Karpas-422 (cell line): ENCODE results near the gene MPND. TPM values are rescaled to one million over a fixed set of nuclear protein-coding genes. Genes with fewer than 3 reads are reported as not detected.

ENCODE experiments used
- DNase-seq: peaks from one replicate; pipeline ENCODE4 v3.0.0-alpha.2; 2015
- H2AFZ ChIP-seq: fragments of 200-600 bp; sonication (generic); 2 replicates; pipeline ENCODE4 v1.6.1; 2014; ENCODE audit warnings: antibody characterized with exemption, low read length, mixed read lengths
- H3K27ac ChIP-seq: fragments of 200-600 bp; sonication (generic); 2 replicates; pipeline ENCODE4 v1.5.1; 2014; ENCODE audit warnings: mild to moderate bottlenecking, low read length, moderate library complexity
- H3K27me3 ChIP-seq: fragments of 200-600 bp; sonication (generic); 2 replicates; pipeline ENCODE4 v1.6.1; 2014; ENCODE audit warnings: low read length, mixed read lengths
- H3K36me3 ChIP-seq: fragments of 200-600 bp; sonication (generic); 2 replicates; pipeline ENCODE4 v1.6.1; 2014; ENCODE audit warnings: low read length, mixed read lengths; ENCODE audit not compliant: insufficient read depth
- H3K4me1 ChIP-seq: fragments of 200-600 bp; sonication (generic); 2 replicates; pipeline ENCODE4 v1.6.1; 2014; ENCODE audit warnings: mild to moderate bottlenecking, low read length, mixed read lengths
- H3K4me2 ChIP-seq: fragments of 200-600 bp; sonication (generic); 2 replicates; pipeline ENCODE4 v1.6.1; 2014; ENCODE audit warnings: low read length, low read depth, mild to moderate bottlenecking; ENCODE audit not compliant: poor library complexity, severe bottlenecking
- H3K4me3 ChIP-seq: fragments of 200-600 bp; sonication (generic); 2 replicates; pipeline ENCODE4 v1.5.1; 2014; ENCODE audit warnings: mild to moderate bottlenecking, antibody characterized with exemption, low read length, mixed read lengths
- H3K79me2 ChIP-seq: fragments of 200-600 bp; sonication (generic); 2 replicates; pipeline ENCODE4 v1.6.1; 2014; ENCODE audit warnings: mild to moderate bottlenecking, low read length, mixed read lengths
- H3K9ac ChIP-seq: fragments of 200-600 bp; sonication (generic); 2 replicates; pipeline ENCODE4 v1.6.0; 2014; ENCODE audit warnings: low read length
- H3K9me2 ChIP-seq: fragments of 200-600 bp; sonication (generic), shearing (Covaris generic); replicated peaks from 2 replicates; pipeline ENCODE4 v1.6.0; 2014; ENCODE audit warnings: mild to moderate bottlenecking, low read length, moderate library complexity; ENCODE audit not compliant: insufficient read depth
- H3K9me3 ChIP-seq: fragments of 300-700, 200-600 bp; sonication (generic); 2 replicates; pipeline ENCODE4 v1.6.1; 2014; ENCODE audit warnings: low read length, mixed read lengths
- H4K20me1 ChIP-seq: fragments of 200-600 bp; sonication (generic); 2 replicates; pipeline ENCODE4 v1.6.1; 2014; ENCODE audit warnings: mild to moderate bottlenecking, antibody characterized with exemption, low read length, low read depth; ENCODE audit not compliant: insufficient read depth
- total RNA-seq: library from RNA; depleted of rRNA; stranded (reverse); fragments of >200 nt; shearing (Covaris generic); gene quantifications from 2 replicates; pipeline ENCODE4 v1.2.3, GENCODE V29; 2014; ENCODE audit warnings: low replicate concordance; rRNA removed

Gene MPND, protein sequence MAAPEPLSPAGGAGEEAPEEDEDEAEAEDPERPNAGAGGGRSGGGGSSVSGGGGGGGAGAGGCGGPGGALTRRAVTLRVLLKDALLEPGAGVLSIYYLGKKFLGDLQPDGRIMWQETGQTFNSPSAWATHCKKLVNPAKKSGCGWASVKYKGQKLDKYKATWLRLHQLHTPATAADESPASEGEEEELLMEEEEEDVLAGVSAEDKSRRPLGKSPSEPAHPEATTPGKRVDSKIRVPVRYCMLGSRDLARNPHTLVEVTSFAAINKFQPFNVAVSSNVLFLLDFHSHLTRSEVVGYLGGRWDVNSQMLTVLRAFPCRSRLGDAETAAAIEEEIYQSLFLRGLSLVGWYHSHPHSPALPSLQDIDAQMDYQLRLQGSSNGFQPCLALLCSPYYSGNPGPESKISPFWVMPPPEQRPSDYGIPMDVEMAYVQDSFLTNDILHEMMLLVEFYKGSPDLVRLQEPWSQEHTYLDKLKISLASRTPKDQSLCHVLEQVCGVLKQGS
- 5.3 and 9.5 TPM in 2 replicates for total RNA-seq

DNA sequence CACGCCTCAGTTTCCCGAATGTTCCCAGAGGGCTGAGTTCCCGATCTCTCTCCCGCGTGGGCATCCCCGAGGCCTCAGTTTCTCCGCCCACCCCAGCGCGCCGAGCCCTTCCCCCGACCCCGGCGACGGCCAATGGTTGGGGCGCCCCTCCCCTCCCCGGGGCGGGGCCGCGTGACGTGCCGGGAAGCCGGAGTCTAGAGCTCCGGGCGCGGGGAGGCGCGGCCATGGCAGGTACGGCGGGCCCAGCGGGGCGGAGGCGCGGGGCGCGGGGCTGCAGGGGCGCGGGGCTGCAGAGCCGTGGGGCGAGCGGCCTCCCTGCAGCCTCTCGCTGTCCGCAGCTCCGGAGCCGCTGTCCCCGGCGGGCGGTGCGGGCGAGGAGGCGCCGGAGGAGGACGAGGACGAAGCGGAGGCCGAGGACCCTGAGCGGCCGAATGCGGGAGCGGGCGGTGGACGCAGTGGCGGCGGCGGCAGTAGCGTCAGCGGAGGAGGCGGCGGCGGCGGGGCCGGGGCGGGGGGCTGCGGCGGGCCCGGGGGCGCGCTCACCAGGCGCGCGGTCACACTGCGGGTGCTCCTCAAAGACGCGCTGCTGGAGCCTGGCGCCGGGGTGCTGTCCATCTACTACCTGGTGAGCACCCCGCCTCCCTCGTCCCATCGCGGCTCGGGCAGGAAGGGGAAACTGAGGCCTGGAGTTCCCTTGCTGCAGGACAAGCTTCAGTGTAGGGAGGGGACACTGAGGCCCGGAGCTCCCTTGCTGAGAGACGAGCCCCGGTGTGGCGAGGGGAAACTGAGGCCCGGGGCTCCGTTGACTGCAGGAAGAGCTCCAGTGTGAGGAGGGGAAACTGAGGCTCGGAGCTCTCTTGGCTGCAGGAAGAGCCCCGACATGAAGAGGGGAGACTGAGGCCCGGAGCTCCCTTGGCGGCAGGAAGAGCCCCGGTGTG, at the start of gene MPND:
TSS of gene MPND (plus strand) at position 193 of the 938 bp plus-strand sequence. CDS start at position 225, 32 bp downstream.
- no peaks in the 10 kb centered on the region for H4K20me1 ChIP-seq
- peak within 1 kb of the TSS; percentile 92 for H3K4me3 ChIP-seq
- peak within 1 kb of the TSS; percentile 94 for H2AFZ ChIP-seq

DNA sequence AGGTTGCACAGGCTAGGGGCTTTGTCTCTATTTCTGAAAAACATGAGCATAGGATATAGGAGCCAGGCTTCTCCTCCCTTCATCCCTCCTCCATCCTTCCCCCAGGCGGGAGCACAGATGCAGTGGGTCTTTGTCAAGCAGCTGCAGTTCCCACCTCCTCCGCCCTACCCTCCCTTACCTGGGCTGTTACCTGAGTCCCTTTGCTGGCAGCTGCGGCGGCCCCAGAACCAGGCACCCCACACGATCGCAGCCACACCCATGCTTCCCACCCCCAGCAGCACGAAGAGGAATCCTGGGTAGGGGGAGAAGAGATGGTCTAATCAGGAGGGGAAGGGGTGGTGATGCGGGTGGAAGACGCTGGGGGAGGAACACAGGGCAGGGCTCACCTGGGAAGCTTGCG, 49.0 kb upstream of the MPND start:
- Histone ChIP-seq H3K9ac (no peak overlapping the region), H3K36me3 (no peaks in the 10 kb centered on the region)

More for the DNA sequence above, at the start of gene MPND:
- DNase-seq = peak; percentile 95
- peak within 1 kb of the TSS; percentile 100 for H3K4me2 ChIP-seq
- no peaks in the 10 kb centered on the region for H3K27me3 ChIP-seq
- H3K4me1 ChIP-seq = peaks cover 19% of the 10 kb centered on the region
- H3K9me2 ChIP-seq = no peaks in the 10 kb centered on the region
- H3K9ac ChIP-seq = peak within 1 kb of the TSS; percentile 94
- H3K36me3 ChIP-seq = no peaks in the 10 kb centered on the region
- H3K9me3 ChIP-seq = no peaks in the 10 kb centered on the region
- H3K27ac ChIP-seq = peak within 1 kb of the TSS; percentile 84
- H3K79me2 ChIP-seq = peaks cover 8% of the 10 kb centered on the region

DNA sequence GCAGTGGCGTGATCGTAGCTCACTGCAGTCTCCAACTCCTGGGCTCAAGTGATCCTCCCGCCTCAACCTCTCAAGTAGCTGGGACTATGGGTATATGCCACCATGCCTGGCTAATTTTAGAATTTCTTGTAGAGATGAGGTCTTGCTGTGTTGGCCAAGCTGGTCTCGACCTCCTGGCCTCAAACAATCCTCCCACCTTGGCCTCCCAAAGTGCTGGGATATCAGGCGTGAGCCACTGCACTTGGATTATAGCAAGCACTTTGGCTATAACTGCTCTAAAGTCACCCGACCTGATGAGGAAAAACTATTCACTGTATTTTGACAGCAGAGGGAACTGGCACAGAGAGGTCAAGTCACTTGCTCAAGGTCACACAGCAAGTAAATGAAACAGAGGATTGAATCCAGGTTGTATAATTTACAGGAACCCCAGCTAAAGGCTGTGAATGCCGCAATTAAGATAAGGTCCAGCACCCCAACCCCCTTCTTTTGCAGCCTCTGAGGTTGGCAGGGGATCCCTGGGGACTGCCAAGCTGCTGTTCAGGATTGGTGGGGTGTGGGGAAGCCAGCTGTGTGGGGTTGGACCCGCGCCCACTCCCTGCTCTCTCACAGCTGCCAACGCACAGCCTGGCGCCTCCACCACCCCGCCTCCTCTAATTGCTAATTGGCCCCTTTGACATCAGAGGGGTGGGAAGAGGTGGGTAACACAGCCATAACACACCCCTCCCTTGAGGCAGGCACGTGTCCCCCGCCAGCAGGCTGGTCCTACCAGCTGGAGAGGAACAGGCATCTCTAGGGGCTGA, 47.2 kb upstream of the MPND start:
- Histone ChIP-seq H3K9me2 (no peaks in the 10 kb centered on the region), H3K4me2 (no peak overlapping the region), H4K20me1 (no peaks in the 10 kb centered on the region), H3K36me3 (no peaks in the 10 kb centered on the region), H3K4me3 (no peak overlapping the region), H3K4me1 (peaks cover 7% of the 10 kb centered on the region), H2AFZ (no peak overlapping the region), H3K9ac (no peak overlapping the region), H3K27ac (no peak overlapping the region), H3K79me2 (no peaks in the 10 kb centered on the region), H3K27me3 (no peaks in the 10 kb centered on the region), H3K9me3 (no peaks in the 10 kb centered on the region)
- DNase-seq = peak; percentile 76

More for the DNA sequence above, 49.0 kb upstream of the MPND start:
- Histone ChIP-seq H3K4me2 (no peak overlapping the region), H3K4me1 (peaks cover 7% of the 10 kb centered on the region), H3K4me3 (no peak overlapping the region), H4K20me1 (no peaks in the 10 kb centered on the region), H3K79me2 (no peaks in the 10 kb centered on the region), H3K27me3 (no peaks in the 10 kb centered on the region), H2AFZ (no peak overlapping the region), H3K9me2 (no peaks in the 10 kb centered on the region), H3K27ac (no peak overlapping the region), H3K9me3 (no peaks in the 10 kb centered on the region)
- no peak for DNase-seq

DNA sequence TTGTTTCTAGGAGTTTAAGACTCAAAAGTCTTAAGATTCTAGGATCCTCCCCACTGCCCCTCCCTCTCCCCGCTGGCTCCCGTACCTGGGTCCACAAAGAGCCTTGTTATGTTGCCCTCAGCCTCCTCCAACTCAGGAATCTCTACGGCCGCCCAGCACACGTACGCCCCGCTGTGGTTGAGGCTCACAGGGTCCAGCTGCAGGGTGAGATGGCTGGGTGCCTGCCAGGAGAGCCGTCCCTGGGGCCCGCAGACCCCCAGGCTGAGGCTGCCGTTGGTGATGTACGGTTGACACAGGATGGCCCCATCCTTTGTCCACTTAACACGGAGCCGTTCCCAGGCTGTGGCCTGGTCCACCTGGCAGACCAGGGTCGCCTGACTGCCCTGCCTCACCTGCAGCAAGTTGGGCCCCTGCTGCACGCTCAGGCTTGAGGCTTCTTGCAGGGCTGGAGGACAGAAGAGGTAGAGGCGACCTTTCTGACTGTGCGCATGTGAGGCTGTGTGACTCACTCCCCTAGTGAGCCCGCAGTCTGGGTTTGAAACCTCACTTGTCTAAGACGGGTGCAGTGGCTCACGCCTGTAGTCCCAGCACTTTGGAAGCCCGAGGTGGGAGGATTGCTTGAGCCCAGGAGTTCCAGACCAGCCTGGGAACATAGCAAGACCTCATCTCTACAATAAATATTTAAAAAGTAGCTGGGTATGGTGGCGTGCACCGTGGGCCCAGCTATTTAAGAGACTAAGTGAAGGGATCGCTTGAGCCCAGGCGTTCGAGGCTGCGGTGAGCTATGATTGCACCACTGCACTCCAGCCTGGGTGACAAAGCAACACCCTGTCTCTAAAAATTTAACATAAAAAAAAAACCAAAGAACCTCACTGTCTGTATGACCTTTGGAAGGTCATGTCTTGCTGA, 45.2 kb upstream of the MPND start:
- Histone ChIP-seq H3K9me3 (no peaks in the 10 kb centered on the region), H3K4me1 (peaks cover 7% of the 10 kb centered on the region), H3K4me3 (no peak overlapping the region), H3K27ac (no peak overlapping the region), H3K9me2 (no peaks in the 10 kb centered on the region), H3K27me3 (no peaks in the 10 kb centered on the region), H3K4me2 (no peak overlapping the region), H3K36me3 (no peaks in the 10 kb centered on the region), H3K9ac (no peak overlapping the region), H3K79me2 (no peaks in the 10 kb centered on the region), H2AFZ (no peak overlapping the region), H4K20me1 (no peaks in the 10 kb centered on the region)
- DNase-seq = no peak

DNA sequence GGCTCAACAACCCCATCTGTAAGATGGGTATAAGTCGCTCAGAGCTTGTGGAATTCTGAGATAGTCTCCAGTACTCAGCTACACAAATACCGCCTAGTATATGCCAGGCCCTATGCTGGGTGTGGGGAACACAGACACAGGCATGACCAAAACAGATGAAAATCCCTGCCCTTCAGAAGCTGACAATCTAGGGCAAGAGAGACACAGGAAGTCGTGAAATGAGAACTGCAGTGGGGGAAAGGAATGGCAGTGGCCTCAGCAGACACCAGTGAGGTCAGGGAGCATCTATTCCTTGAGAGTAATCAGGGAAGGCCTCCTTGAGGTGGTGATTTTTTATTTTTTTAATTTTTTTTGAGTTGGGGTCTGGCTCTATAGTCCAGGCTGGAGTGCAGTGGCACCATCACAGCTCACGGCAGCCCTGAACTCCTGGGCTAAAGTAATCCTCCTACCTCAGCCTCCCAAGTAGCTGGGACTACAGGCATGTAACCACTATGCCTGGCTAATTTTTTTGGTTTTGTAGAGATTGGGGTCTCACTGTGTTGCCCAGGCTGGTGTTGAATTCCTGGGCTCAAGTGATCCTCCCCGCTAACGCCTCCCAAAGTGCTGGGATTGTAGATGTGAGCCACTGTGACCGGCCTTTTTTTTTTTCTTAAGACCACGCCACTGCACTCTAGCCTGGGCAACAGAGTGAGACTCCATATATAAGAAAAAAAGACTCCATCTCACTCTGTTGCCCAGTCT, 44.4 kb upstream of the MPND start:
- Histone ChIP-seq H3K27ac (no peak overlapping the region), H3K9me3 (no peaks in the 10 kb centered on the region), H3K4me2 (no peak overlapping the region)

DNA sequence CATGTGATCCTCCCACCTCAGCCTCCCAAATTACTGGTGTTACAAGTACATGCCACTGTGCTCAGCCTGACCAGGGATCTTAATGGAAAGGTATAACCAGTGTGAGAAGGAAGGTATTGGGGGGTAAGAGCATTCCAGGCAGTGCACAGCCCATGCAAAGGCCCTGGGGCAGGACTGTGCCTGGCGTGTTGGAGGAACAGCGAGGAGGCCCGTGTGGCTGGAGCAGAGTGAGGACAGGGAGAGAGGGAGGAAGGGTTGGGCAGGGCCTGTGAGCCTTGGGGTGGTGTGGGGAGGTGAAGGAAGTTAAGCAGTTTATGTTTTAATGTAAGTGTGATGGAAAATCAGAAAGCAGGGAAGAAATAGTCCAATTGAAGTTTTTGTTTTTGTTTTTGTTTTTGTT, 42.8 kb upstream of the MPND start:
- Histone ChIP-seq H3K9me3 (no peaks in the 10 kb centered on the region), H4K20me1 (no peaks in the 10 kb centered on the region), H3K9me2 (no peaks in the 10 kb centered on the region), H3K36me3 (no peaks in the 10 kb centered on the region), H3K4me2 (no peak overlapping the region), H3K27ac (no peak overlapping the region), H3K27me3 (no peaks in the 10 kb centered on the region), H3K79me2 (no peaks in the 10 kb centered on the region), H3K9ac (no peak overlapping the region), H3K4me1 (peaks cover 7% of the 10 kb centered on the region), H2AFZ (no peak overlapping the region), H3K4me3 (no peak overlapping the region)
- no peak for DNase-seq

More for the DNA sequence above, 44.4 kb upstream of the MPND start:
- H3K9ac ChIP-seq = no peak overlapping the region
- H3K9me2 ChIP-seq = no peaks in the 10 kb centered on the region
- no peaks in the 10 kb centered on the region for H3K27me3 ChIP-seq
- no peak overlapping the region for H3K4me3 ChIP-seq
- H3K36me3 ChIP-seq = no peaks in the 10 kb centered on the region
- H3K79me2 ChIP-seq = no peaks in the 10 kb centered on the region
- H2AFZ ChIP-seq = no peak overlapping the region
- no peaks in the 10 kb centered on the region for H4K20me1 ChIP-seq
- H3K4me1 ChIP-seq = peaks cover 7% of the 10 kb centered on the region
- no peak for DNase-seq
